Measurements from ENCODE around the gene STIP1.

STIP1 gene

GRCh38 chr11:64164392-64165312 lies 21.3 kb upstream of the STIP1 start:
- Histone ChIP-seq H3K4me2 (peak overlapping the region; percentile 99), H4K20me1 (ENCODE audit: insufficient read depth) (no peaks in the 10 kb centered on the region), H3K27me3 (ENCODE audit: insufficient read depth, low read depth) (no peaks in the 10 kb centered on the region), H3K4me3 (IDR thresholded peaks at IDR 0.05; ENCODE audit: insufficient read depth, low read depth, low read length) (no peak overlapping the region), H3K27ac (no peak overlapping the region), H3K9ac (peak overlapping the region; percentile 91), H3K79me2 (ENCODE audit: insufficient read depth, low read depth) (no peaks in the 10 kb centered on the region), H3K36me3 (ENCODE audit: insufficient read depth) (no peaks in the 10 kb centered on the region), H2AFZ (ENCODE audit: low read depth) (peak overlapping the region; percentile 81; the same call in 1 of the 2 replicates), H3K4me1 (ENCODE audit: low read depth, poor library complexity, severe bottlenecking) (peaks cover 5% of the 10 kb centered on the region)
- TF ChIP-seq, protein P1, sequence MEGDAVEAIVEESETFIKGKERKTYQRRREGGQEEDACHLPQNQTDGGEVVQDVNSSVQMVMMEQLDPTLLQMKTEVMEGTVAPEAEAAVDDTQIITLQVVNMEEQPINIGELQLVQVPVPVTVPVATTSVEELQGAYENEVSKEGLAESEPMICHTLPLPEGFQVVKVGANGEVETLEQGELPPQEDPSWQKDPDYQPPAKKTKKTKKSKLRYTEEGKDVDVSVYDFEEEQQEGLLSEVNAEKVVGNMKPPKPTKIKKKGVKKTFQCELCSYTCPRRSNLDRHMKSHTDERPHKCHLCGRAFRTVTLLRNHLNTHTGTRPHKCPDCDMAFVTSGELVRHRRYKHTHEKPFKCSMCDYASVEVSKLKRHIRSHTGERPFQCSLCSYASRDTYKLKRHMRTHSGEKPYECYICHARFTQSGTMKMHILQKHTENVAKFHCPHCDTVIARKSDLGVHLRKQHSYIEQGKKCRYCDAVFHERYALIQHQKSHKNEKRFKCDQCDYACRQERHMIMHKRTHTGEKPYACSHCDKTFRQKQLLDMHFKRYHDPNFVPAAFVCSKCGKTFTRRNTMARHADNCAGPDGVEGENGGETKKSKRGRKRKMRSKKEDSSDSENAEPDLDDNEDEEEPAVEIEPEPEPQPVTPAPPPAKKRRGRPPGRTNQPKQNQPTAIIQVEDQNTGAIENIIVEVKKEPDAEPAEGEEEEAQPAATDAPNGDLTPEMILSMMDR (conservative IDR thresholded peaks at IDR 0.05; ENCODE audit: low read depth, low read length) = no peak

GRCh38 chr11:64165481-64165841 lies 20.5 kb upstream of the STIP1 start:
- Histone ChIP-seq H3K4me2 (peak overlapping the region; percentile 99), H4K20me1 (ENCODE audit: insufficient read depth) (no peaks in the 10 kb centered on the region), H3K36me3 (ENCODE audit: insufficient read depth) (no peaks in the 10 kb centered on the region), H2AFZ (ENCODE audit: low read depth) (peak overlapping the region; percentile 81), H3K9ac (peak overlapping the region; percentile 91), H3K27me3 (ENCODE audit: insufficient read depth, low read depth) (no peaks in the 10 kb centered on the region), H3K27ac (peak overlapping the region; percentile 72), H3K79me2 (ENCODE audit: insufficient read depth, low read depth) (no peaks in the 10 kb centered on the region), H3K4me1 (ENCODE audit: low read depth, poor library complexity, severe bottlenecking) (peaks cover 5% of the 10 kb centered on the region), H3K4me3 (IDR thresholded peaks at IDR 0.05; ENCODE audit: insufficient read depth, low read depth, low read length) (no peak overlapping the region)
- TF ChIP-seq, protein P1 (conservative IDR thresholded peaks at IDR 0.05; ENCODE audit: low read depth, low read length) = no peak

GRCh38 chr11:64165842-64166635 lies 19.9 kb upstream of the STIP1 start, which contains the start of gene MACROD1:
Gene MACROD1, minus strand, starts transcription at chr11:64166113. Its CDS starts 119 bp downstream, at chr11:64165994.
- Histone ChIP-seq H3K27ac (peak within 1 kb of the TSS; percentile 72), H3K4me3 (IDR thresholded peaks at IDR 0.05; ENCODE audit: insufficient read depth, low read depth, low read length) (no peak within 1 kb of the TSS), H3K79me2 (ENCODE audit: insufficient read depth, low read depth) (no peaks in the 10 kb centered on the region), H3K4me1 (ENCODE audit: low read depth, poor library complexity, severe bottlenecking) (peaks cover 5% of the 10 kb centered on the region), H3K27me3 (ENCODE audit: insufficient read depth, low read depth) (no peaks in the 10 kb centered on the region), H3K9ac (peak within 1 kb of the TSS; percentile 91), H4K20me1 (ENCODE audit: insufficient read depth) (no peaks in the 10 kb centered on the region), H3K36me3 (ENCODE audit: insufficient read depth) (no peaks in the 10 kb centered on the region), H2AFZ (ENCODE audit: low read depth) (peak within 1 kb of the TSS; percentile 81), H3K4me2 (peak within 1 kb of the TSS; percentile 99)
- TF ChIP-seq, protein P1 (conservative IDR thresholded peaks at IDR 0.05; ENCODE audit: low read depth, low read length) = no peak

DNA sequence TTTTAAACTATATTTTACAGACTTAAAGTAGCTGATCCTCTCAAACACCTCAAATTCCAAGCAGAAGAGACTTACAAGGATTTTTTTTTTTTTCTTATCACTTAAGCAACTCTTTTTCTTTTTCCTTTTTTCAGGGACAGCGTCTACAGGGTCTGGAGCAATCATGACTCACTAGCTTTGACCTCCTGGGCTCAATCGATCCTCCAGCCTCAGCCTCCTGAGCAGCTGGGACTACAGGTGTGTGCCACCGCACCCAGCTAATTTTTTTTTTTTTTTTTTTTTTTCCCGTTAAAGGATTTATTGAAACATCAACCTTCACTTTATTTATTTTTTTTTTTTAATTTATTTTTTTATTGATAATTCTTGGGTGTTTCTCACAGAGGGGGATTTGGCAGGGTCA lies 15.6 kb upstream of the STIP1 start:
- Histone ChIP-seq H3K4me3 (IDR thresholded peaks at IDR 0.05; ENCODE audit: insufficient read depth, low read depth, low read length) (no peak overlapping the region), H3K79me2 (ENCODE audit: insufficient read depth, low read depth) (no peaks in the 10 kb centered on the region), H2AFZ (ENCODE audit: low read depth) (no peak overlapping the region), H3K4me2 (no peak overlapping the region), H3K9ac (no peak overlapping the region), H3K4me1 (ENCODE audit: low read depth, poor library complexity, severe bottlenecking) (no peaks in the 10 kb centered on the region), H3K27me3 (ENCODE audit: insufficient read depth, low read depth) (no peaks in the 10 kb centered on the region), H4K20me1 (ENCODE audit: insufficient read depth) (no peaks in the 10 kb centered on the region), H3K27ac (no peak overlapping the region), H3K36me3 (ENCODE audit: insufficient read depth) (no peaks in the 10 kb centered on the region)
- TF ChIP-seq, protein P1 (conservative IDR thresholded peaks at IDR 0.05; ENCODE audit: low read depth, low read length) = no peak
